GM18861 (cell line): Measurements from ENCODE around the gene SPATC1L.
"Not testable (repeated sequence)": the region's sequence is repeated elsewhere in the genome, so short reads cannot be mapped to it uniquely, and the experiment has no call there.

Experiments used
- ATAC-seq: cut with Tn5 transposase; IDR thresholded peaks from one replicate; pipeline ENCODE4 v1.9.1; 2021; ENCODE audit not compliant: unreplicated experiment

The SPATC1L gene

DNA sequence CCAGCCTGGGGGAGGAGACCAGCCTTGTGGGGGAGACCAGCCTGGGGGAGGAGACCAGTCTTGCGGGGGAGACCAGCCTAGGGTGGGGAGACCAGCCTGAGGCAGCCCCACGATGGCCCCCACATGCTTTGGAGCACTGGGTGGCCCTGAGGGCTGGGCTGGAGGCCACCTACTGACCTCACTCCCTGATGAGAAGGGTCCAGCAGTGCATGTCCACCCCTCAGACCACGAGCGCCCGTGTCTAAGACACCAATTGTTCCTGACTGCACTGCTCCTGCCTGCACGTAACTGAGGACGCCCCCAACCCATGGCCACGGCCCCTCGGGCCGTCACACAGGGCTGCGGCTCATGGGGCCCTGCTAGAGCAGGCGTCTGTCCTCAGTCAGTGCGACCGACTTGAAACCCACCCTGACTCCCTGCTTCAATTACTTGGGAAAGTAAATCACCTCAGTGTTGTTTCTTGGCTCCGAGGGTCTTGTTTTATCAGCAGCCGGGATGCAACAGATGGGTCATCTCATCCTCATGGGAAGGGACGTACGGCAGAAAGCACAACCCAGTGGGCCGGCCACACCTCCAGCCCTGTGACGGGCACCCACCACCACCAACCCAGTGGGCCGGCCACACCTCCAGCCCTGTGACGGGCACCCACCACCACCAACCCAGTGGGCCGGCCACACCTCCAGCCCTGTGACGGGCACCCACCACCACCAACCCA is at the start of gene SPATC1L:
Gene SPATC1L, minus strand, starts transcription at position 550 of the 715 bp plus-strand sequence. CDS start 1,643 bp downstream, outside the sequence.
- ATAC-seq: peak; percentile 46

DNA sequence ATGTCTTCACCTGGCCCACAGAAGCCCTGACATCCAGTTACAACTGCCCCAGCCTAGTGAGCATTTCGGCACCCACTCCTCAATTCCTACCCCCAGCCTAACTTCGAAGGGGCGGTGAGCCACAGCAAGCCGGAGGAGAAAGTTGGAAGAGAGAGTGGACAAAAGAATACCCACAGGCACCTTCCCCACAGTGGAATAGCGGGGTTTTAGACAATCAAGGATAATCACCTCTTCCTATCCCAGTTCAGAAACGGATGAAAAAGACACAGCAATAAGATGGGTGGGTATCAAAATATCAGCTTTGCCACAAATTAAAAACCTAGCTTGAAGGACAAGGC is 45.6 kb upstream of the SPATC1L start:
- ATAC-seq: no peak

DNA sequence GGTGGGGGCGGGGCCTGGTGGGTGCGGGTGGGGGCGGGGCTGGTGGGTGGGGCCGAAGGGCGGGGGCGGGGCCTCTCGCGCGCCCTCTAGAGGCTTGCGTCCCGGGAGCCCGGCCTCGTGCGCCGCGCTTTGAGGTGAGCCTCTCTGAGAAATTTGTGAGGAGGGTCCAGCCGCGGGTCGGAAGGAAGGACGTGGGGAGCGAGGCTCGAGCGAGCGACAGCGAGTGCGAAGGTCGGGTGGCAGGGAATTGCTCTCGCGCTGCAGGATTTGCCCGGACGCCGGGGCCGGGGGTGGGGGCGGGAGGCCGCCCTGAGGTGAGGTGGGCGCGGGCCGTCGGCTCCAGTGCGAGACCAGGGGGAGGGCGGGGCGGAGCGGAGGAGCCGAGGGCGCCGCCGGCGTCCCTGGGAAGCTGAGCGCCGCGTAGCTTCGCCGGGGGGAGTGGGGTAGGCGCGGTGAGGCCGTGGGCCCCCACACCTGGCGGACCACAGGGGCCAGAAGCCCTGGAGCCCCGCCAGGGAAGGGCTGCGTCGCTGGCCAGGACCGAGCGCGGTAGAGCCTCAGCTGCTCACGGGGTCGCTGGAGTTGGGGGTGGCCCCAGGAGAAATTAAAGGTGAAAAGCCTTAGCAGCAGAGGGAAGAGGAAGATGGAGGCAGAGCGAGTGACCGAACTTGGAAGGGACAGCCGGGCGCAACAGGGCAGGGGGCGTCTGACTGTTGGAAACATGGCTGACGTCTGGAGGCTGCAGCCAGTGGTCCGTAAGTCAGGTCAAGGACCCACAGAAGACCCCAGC is 45.1 kb upstream of the SPATC1L start:
- no peak for ATAC-seq

DNA sequence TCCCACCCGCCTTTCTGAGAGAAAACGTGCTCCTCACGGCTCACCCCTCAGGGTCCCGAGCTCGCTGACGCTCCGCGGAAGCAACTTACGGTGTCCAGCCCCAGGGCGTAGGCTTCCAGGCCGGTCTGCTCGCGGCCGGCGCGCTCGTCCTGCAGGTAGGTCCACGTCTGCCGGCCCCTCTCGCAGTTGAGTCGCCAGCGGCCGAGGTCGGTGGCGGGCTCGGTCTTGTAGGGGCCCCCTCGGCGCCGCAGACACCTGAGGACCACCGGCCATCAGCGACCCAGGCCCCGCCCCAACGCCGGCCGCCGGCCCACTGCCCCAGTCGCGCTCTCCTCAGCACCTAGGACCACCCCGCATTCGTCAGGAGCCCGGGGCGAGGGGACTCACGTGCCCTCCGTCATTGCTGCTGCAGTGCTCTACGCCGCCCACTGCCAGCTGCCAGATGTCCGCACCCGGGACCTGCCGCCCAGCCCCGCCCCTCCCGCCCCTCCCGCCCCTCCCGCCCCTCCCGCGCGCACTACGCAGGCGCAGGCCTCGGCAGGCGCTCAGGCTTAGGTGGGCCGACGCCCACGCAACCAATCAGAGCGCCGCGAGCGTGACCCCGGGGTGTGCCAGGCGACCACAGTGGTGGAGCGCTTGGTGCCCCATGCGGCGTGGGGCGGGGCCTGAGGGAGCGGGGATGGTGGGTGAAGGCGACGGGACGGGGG is 44.2 kb upstream of the SPATC1L start, which contains the start of gene LSS:
Gene LSS, minus strand, starts transcription at position 430 of the 707 bp plus-strand sequence. Its CDS starts 29 bp downstream, at position 401.
- peak; percentile 68 for ATAC-seq

DNA sequence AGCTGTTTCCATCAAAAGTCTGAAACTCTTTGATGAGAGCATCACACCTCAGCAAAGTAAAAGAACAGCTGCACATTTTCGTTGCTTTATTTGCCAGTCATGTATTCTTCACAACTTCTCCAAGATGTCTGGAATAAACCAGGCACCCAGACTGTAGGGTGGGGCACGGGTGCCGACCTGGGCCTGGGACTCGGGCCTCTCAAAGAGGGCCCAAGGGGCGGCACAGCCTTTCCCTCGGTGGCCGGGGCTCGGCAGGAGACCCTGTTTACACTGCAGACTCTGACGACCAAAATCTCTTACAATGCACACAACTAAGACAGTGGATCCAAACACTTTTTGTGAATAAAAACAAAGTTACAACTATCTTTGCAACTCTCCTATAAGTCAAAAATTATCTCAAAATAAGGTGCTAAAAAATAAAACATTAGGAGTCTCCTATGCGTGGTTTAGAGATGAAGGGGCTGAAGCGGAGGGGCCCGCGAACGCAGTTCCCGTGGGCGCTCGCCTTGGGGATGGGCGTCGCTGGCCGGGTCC is 43.6 kb upstream of the SPATC1L start:
- no peak for ATAC-seq

DNA sequence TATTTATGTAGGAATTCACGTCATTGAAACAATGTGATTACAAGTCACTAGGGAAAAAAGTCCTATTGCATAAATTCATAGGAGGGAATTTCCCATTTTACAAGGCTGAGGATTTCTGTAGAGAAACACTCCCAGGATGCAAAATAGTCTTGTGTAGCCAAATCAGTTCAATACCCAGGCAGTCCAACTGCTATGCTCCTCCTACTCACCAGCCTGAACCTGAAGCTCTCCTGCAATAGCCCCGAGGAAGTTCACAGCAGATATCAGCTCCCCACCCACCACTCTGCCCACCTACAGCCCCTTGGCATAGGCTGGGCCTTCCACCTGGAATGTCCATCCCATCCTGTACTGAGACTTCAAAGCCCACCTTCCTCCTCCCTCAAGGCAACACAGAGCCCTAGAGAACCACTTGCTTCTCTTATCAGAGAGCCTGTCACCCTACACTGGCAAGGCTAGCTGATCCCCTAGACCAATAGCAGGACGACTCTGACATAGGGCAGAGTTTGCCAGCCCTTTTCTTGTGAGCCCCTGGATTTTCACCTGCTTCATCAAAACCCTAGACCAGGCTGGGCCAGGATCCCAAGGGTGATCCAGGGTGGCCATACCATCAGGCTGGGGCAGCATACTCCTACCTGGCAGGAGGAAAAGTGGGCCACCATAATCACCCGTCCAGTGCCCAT is 42.8 kb upstream of the SPATC1L start:
- no peak for ATAC-seq

DNA sequence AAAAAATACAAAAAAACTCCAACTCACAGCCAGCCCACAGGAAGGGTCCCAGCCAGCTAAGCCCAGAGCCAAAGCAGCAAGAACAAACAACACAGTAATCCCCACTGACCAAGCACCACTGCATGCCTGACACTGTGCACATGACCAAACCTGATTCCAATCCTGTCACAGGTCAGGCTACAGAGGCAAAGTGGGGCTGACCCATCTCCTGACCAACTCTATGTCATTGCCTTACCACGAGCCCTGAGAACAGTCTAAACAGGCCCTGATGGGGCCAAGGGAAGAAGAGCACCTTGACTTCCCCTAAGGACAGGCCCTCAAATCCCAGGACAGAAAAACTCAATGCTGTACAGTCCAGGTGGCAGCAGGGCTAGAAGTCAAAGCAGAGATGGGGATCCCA is 41.9 kb upstream of the SPATC1L start:
- ATAC-seq: no peak

DNA sequence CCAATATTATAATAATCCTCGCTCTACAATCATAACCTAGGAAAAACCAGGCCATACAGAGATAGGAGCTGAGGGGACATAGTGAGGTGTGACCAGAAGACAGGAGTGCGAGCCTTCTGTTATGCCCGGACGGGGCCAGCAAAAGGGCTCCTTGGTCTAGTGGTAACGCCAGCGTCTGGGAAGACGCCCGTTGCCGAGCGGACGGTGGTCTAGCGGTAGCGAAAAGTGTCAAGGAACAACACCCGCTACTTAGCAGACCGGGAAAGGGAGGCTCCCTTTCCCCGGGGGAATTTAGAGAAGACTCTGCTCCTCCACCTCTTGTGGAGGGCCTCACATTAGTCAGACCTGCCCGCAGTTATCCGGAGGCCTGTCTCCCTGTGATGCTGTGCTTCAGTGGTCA is 39.4 kb upstream of the SPATC1L start:
- not testable (repeated sequence) for ATAC-seq

DNA sequence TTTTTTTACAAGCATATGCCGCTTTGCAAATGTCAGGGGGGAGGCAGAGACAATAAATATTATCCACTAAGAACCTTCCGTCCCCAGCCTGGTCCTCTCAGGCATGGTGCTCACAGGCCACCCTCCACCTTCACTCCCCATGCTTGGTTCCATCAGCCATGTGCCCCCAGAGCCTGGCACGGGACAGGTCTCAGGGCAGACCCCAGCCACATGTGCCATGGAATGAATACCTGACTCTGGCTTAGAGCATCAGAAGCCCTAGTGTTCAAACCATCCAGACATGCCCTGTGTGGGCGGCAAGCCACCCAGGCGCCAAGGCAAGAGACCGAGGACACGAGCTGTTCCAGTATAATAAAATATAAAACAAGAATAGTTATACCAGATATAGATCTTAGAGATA is 39.0 kb upstream of the SPATC1L start:
- no peak for ATAC-seq

DNA sequence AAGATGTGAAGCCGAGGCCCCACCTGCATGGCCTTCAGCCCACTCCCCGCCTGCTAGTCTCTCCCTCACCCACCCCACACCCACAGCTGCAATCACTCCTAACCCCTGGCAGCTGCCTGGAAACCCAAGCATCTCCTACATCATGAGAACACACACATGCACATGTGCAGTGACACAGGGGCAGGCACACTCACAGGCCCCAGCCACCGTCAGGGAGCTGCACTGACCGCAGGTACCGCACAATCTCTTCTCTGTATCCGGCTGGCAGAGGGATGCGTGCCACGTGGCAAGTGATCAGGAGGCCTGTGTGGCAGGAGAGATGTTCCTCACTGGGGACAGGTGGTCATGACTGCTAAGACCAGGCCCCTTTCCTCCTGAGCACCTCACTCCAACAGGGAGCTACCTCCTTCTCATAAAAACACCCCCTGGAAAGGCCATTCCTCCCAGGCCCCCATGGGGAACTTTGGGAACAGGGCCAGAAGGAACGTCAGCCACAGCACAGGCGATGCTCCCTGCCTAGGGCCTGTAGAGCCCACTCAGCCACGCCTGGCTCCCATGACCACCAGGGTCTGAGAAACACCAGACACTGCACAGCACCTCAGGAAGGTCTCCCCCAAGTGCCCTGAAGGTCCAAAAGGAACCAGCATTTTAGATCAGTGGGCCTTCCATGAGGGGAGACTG is 38.3 kb upstream of the SPATC1L start:
- no peak for ATAC-seq

DNA sequence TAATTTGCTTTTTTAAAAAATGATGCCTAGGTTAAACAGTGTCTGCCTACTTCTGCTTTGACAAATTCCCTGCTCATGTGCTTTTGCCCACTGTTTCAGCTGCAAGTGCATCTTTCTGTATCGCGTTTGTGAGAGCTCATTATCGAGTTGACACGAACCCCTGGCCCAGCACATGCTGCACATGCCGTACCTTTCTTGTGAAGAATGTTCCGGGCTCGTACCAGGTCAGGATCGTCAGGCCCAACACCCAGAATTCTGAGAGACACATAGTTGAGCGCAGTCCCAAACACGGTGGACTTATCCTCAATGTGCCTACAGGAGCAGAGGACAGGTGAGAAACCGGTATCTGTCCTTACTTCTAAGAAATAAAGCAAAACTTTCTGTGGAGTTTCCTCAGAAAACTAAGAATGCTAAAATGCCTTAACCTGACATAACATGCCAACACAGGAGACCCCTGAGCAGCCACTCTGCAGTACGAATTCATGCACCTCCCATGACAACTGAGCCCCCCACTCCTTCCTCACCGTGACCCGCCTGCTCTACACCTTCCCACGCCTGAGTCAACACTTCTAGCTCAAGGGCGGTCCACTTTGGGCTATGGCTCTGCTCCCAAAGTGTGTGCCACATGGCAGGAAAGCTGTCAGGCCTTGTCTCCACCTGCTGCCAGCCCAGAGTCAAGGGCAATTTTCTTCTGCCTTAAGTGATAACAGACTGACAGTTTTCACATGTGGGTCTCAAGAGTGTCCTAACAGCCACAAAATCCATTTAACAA is 37.6 kb upstream of the SPATC1L start:
- no peak for ATAC-seq

DNA sequence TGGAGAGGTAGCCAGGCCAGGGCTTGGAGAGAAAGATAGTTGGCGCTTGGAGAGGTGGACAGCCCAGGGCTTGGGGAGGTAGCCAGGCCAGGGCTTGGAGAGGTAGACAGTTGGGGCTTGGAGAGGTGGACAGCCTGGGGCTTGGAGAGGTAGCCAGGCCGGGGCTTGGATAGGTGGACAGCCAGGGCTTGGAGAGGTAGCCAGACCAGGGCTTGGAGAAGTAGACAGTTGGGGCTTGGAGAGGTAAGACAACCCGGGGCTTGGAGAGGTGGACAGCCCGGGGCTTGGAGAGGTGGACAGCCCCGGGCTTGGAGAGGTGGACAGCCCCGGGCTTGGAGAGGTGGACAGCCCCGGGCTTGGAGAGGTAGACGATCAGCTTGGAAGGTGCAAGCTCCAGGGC is 36.6 kb upstream of the SPATC1L start:
- no peak for ATAC-seq

DNA sequence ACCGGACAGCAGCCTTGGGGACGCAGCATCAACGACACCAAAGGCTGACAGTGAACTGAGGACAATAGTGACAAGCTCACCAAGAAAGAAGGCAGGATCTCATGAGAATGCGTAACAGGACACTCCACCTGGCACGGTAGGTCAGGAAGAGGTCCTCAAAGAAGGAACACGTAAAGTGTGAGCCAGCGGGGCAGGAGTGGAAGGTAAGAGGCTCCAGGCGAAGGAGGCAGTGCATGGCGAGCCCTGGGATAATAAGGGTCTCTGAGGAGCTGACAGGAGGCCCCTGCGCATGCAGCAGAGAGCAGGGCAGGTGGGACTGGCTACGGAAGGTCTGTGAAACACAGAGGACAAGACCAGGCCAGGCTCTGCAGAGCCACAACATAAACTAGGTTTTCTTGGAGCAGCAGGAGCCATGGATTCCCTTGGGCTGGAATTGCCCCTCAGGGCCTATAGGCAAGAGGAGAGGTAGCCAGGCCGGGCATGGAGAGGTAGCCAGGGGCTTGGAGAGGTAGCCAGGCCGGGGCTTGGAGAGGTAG is 36.1 kb upstream of the SPATC1L start:
- no peak for ATAC-seq

DNA sequence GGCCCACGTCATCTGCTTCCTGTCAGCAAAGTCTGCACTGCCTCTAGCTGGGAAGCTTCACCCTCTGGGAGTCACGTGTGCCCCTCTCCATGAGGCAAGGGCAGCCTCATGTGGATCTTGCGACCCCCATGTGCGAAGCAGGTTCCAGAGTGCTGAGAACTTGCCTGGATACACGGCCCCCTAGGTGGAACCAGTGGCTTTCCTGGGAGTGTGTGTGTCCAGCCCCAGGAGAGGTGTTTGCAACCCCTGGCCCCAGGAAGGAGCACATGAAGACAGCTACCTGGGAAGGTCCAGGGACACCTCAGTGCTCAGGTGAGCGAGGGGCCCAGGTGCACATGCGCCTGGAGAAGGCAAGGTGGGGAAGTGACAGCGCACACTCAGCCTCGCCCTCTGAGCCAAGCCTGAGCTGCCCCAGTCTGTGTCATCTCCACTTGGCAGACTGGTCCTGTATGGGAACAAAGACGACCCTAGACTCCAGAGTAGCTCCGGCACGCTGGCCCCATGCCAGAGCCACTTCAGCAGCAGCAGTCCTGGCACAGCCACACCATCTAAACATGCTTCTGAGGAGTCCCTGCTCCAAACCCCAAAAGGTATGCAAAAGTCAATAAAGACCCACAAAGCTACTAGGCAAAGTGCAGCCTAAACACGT is 35.5 kb upstream of the SPATC1L start:
- ATAC-seq: no peak

DNA sequence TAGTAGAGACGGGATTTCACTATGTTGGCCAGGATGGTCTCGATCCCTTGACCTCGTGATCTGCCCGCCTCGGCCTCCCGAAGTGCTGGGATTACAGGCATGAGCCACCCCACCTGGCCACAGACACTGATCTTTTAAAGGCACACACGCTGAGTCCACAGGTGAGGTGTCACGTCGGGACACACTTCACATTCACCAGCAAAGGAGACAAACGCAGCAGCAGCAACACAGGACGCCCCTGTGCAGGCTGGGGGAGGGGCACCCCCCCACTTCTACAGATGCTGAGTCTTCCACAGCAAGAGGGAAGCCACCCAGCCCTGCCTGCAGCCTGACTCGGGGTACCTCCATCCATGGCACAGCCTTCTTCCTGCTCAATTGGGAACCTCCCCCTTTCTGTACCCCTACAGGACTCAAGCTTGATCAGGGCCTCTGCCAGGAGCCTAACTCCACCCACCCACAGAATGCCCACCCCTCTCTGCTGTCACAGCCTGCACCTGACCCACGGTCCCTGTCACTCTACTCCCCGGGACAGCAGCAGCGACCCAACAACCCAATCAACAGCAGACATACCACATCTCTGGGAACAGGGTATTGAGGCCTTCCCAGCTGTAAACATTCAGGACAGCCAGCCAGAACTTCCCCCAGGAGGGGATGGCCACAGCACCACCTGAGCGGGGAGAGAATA is 34.8 kb upstream of the SPATC1L start:
- no peak for ATAC-seq

DNA sequence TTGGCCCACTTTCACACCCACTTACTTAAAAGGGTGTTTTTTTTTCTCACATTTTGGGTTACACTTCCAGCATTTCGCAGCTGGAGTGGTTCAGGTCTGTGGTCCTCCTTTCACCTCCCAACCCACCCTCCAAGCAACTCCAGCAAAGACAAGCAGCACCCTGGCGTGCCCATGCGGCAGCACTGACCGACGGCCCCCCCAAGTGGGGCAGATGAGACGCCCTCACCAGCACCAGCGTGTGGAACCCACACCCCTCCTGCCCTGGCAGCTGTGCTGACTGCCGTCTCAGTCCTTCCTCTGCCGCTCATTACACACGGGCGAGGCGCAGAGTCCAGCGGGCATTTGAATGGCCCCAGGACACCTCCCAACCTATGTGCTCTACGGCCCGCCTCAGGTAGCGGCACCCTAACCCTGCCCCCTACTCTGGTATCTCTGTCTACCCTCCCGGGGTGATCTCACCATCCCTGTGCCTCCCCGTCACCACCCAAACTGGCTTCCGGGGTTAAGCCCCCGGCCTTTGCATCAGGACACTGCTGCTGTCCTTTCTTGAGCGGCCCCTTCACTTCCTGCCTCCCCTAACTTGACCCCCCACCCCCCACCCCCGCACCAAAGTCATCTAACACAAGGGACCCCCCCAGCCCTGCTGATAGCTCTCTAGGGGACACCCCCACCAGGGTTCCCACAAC is 33.4 kb upstream of the SPATC1L start:
- ATAC-seq: no peak

DNA sequence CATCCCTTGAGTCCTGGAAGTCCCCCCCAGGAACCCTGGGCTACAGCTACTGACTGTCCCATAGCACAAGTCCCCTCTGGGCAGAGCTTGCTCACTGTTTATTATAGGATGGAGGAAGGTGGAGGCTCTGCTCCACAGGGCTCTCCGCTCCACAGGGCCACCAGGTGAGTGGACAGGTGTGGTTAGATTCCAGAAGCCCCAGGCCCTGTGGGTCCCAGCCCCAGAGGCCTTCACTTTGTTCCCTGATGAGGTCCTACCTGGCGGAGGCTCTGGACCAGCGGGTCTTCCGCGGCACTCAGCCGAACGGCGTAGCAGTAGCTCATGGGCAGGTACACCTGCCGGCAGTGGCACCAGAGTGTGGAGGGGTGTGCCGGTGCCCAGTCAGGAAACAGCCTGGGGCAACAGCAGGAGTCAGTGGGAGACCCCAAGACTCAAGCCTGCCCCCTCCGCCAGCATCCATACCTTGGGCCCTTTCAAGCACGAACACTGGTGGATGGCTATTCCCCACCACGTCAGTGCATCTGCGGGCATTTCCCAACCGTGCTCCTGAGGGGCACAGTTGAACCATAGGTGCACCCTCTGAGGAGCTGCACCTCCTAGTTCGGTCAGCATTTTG is 32.0 kb upstream of the SPATC1L start:
- no peak for ATAC-seq
